Dendritic cell treated with granulocyte-macrophage colony-stimulating factor and Interleukin-4, amounts not matched to agents 40 ng/mL and 50 ng/mL, for 4 days (primary cell): ENCODE results near the gene ZNF688.
"Not testable (repeated sequence)": the region's sequence is repeated elsewhere in the genome, so short reads cannot be mapped to it uniquely, and the experiment has no call there.

Experiments
- H3K27ac Mint-ChIP-seq: one replicate; pipeline ENCODE4 v1.8.0; 2022; ENCODE audit warnings: mild to moderate bottlenecking, mixed read lengths
- H3K27me3 Mint-ChIP-seq: one replicate; pipeline ENCODE4 v1.8.0; 2022; ENCODE audit warnings: mild to moderate bottlenecking, mixed read lengths
- H3K36me3 Mint-ChIP-seq: one replicate; pipeline ENCODE4 v1.8.0; 2022; ENCODE audit warnings: low read depth, mixed read lengths
- H3K4me1 Mint-ChIP-seq: one replicate; pipeline ENCODE4 v1.8.0; 2022; ENCODE audit warnings: low read depth, mixed read lengths
- H3K4me3 Mint-ChIP-seq: one replicate; pipeline ENCODE4 v1.8.0; 2022; ENCODE audit warnings: mild to moderate bottlenecking, moderate library complexity, mixed read lengths
- H3K9me3 Mint-ChIP-seq: one replicate; pipeline ENCODE4 v1.8.0; 2022; ENCODE audit warnings: mixed read lengths
- intact Hi-C: fragments of 100-400 bp; cut with micrococcal nuclease; formaldehyde crosslinking; loops from one replicate; pipeline ENCODE4 v1.15.0; 2022

Gene ZNF688

DNA sequence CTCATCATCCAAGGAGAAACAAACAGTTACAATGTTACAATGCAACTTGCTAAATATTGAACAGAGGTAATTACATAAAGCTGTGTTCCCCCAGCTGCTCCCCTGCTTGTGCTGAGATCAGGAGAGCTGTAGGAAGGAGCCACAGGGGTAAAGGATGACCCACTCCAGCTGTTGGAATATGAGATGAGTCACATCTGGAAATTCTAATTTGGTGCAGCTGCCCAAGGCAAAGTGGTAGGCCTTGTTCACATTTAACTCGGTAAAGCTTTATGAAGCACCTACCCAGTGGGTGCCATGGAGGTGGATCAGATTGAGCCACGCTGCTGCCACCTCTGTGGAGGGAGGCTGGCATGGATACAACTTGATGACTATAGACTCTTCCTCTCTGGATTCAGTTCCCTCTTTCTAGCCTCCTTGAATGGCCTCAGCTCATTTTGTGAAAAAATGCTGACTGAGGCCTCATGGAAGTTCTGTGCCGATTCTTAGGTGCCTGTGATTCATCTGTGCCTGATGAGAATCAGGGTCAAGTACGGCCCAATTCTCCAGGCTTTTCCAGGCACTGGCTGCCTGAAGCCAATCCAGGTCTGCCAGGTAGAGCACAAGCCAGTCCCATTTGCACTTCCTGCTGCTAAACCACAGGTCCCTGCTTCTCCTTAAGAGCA is 31.2 kb upstream of the ZNF688 start:
- H3K9me3 Mint-ChIP-seq = no peaks in the 10 kb centered on the region
- peaks cover 49% of the 10 kb centered on the region for H3K36me3 Mint-ChIP-seq
- intact Hi-C loops = loop anchor here (10.0 kb wide), 1 partner anchor 158 kb away; the partner anchor contains the start of gene SEPHS2
- peaks cover 69% of the 10 kb centered on the region for H3K4me1 Mint-ChIP-seq
- no peaks in the 10 kb centered on the region for H3K27me3 Mint-ChIP-seq
- peak overlapping the region; percentile 80 for H3K27ac Mint-ChIP-seq
- H3K4me3 Mint-ChIP-seq = peak overlapping the region; percentile 6

DNA sequence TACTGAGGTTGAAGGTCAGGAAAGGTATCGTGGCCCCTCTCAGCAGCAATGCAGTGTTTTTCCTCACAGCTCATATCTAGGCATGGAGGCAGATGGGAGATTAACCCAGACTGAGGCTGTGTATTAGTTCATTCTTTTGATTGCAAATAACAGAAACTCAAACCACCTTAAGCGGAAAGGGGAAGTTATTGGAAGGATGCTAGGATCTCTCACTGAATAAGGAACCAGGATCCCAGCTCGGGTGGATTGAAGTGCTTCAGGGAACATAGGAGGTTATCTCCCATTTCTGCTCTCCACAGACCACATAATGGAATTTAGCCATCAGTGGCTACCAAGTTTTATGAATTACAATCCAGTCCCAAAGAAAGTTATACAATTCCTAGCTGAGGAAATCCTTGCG is 30.5 kb upstream of the ZNF688 start:
- H3K4me1 Mint-ChIP-seq = peaks cover 66% of the 10 kb centered on the region
- H3K27ac Mint-ChIP-seq = peak overlapping the region; percentile 80
- peaks cover 42% of the 10 kb centered on the region for H3K36me3 Mint-ChIP-seq
- no peaks in the 10 kb centered on the region for H3K27me3 Mint-ChIP-seq
- intact Hi-C loops = loop anchor here (10.0 kb wide), 1 partner anchor 157 kb away; the partner anchor contains the start of gene SEPHS2
- no peaks in the 10 kb centered on the region for H3K9me3 Mint-ChIP-seq
- peak overlapping the region; percentile 7 for H3K4me3 Mint-ChIP-seq

DNA sequence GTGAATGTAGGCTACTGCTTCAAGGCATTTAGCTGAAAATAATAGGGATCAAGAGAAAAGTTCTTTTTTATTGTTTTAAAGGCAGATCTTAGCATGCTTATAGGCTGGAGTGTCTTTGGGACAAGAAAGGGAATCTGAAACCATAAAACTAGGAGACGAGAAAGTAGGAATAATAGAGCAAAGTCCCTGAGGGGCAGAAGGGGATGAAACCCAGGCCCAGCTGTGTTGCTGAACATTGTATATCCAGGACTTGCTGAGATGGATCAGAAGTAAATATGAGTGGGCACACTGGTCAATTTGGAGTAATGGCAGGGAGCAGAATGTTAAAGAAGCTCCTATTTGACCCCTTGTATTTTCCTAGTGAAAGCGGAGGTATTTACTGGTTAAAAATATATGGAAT is 29.4 kb upstream of the ZNF688 start:
- Mint-ChIP-seq H3K36me3 (peaks cover 32% of the 10 kb centered on the region), H3K27ac (no peak overlapping the region)

DNA sequence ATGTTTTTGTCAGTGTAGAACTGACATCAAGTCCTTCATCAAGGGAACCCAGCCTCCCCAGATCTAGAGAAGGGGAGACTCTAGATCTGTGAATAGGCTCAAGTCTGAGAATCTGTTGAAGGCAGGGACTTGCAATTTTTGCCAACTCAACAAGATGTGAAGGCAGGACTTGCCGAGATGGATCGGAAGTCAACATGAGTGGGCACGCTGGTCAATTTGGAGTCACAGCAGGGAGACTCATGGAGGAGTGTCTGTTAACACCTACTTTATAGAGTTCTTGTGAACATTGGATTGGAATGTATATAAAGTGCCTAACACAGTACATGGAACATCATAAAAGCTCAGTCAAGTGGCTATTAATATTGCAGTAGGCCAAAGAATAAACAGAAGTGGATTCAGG is 28.7 kb upstream of the ZNF688 start:
- intact Hi-C loops = loop anchor here (10.0 kb wide), 1 partner anchor 155 kb away; the partner anchor contains the start of gene SEPHS2
- Mint-ChIP-seq H3K4me3 (no peak overlapping the region), H3K4me1 (peaks cover 51% of the 10 kb centered on the region), H3K9me3 (no peaks in the 10 kb centered on the region), H3K36me3 (peaks cover 24% of the 10 kb centered on the region), H3K27ac (no peak overlapping the region), H3K27me3 (no peaks in the 10 kb centered on the region)

More for the DNA sequence above, 29.4 kb upstream of the ZNF688 start:
- H3K4me1 Mint-ChIP-seq = peaks cover 58% of the 10 kb centered on the region
- H3K9me3 Mint-ChIP-seq = no peaks in the 10 kb centered on the region
- intact Hi-C loops = loop anchor here (10.0 kb wide), 1 partner anchor 156 kb away; the partner anchor contains the start of gene SEPHS2
- no peak overlapping the region for H3K4me3 Mint-ChIP-seq
- H3K27me3 Mint-ChIP-seq = no peaks in the 10 kb centered on the region

DNA sequence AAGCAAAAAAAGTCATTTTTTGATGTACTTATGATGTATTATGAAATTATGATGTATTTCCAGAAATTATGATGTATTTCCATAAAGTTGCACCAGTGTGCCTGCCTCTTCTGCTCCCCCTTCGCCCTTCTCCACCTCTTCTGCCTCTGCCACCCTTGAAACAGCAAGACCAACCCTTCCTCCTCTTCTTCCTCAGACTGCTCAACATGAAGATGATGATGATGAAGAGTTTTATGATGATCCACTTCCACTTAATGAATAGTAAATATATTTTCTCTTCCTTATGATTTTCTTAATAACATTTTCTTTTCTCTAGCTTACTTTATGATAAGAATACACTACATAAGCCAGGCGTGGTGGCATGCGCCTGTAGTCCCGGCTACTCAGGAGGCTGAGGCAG is 21.4 kb upstream of the ZNF688 start:
- no peaks in the 10 kb centered on the region for H3K9me3 Mint-ChIP-seq
- H3K27ac Mint-ChIP-seq = no peak overlapping the region
- H3K36me3 Mint-ChIP-seq = peaks cover 20% of the 10 kb centered on the region
- H3K4me1 Mint-ChIP-seq = no peaks in the 10 kb centered on the region
- H3K27me3 Mint-ChIP-seq = no peaks in the 10 kb centered on the region
- intact Hi-C loops = no loop called here
- no peak overlapping the region for H3K4me3 Mint-ChIP-seq

DNA sequence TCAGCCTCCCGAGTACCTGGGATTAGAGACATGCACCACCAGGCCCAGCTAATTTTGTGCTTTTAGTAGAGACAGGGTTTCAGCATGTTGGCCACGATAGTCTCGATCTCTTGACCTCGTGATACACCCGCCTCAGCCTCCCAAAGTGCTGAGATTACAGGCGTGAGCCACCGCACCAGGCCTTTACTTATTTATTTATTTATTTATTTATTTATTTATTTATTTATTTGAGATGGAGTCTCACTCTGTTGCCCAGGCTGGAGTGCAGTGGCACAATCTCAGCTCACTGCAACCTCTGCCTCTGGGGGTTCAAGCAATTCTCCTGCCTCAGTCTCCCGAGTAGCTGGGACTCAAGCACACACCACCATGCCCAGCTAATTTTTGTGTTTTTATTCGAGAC is 19.4 kb upstream of the ZNF688 start:
- H3K27me3 Mint-ChIP-seq, H3K4me1 Mint-ChIP-seq, H3K9me3 Mint-ChIP-seq, H3K4me3 Mint-ChIP-seq, intact Hi-C loops, H3K27ac Mint-ChIP-seq: not testable (repeated sequence)
- H3K36me3 Mint-ChIP-seq = peaks cover 20% of the 10 kb centered on the region

DNA sequence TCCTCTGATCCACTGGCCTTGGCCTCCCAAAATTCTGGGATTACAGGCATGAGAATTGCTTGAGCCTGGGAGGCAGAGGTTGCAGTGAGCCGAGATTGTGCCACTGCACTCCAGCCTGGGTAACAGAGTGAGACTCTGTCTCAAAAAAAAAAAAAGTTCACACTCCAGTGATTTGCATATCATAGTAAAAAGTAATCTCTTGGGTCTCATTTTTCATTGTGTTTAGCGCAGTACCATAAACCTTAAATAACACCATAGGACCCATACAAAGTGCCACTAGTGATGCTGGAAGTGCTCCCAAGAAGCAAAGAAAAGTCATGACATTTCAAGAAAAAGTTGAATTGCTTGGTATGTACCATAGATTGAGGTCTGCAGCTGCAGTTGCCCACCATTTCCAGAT is 18.1 kb upstream of the ZNF688 start:
- H3K27ac Mint-ChIP-seq, intact Hi-C loops, H3K27me3 Mint-ChIP-seq: not testable (repeated sequence)

DNA sequence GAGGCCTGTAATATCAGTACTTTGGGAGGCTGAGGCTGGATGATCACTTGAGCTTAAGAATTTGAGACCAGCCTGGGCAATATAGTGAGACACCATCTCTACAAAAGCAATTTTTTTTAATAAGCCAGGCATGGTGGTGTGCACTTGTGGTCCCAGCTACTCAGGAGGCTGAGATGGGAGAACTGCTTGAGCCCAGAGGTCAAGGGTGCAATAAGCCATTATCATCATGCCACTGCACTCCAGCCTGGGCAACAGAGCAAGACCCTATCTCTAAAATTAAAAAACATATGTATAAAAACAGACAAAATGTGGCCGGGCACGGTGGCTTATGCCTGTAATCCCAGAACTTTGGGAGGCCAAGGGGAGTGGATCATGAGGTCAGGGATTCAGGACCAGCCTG is 17.1 kb upstream of the ZNF688 start:
- Mint-ChIP-seq H3K36me3 (peaks cover 18% of the 10 kb centered on the region), H3K4me3 (no peak overlapping the region), H3K27ac (no peak overlapping the region), H3K27me3 (no peaks in the 10 kb centered on the region), H3K9me3 (no peaks in the 10 kb centered on the region), H3K4me1 (peaks cover 12% of the 10 kb centered on the region)
- intact Hi-C loops = no loop called here

More for the DNA sequence above, 18.1 kb upstream of the ZNF688 start:
- Mint-ChIP-seq H3K4me1 (peaks cover 12% of the 10 kb centered on the region), H3K36me3 (peaks cover 20% of the 10 kb centered on the region)
- not testable (repeated sequence) for H3K4me3 Mint-ChIP-seq, H3K9me3 Mint-ChIP-seq

DNA sequence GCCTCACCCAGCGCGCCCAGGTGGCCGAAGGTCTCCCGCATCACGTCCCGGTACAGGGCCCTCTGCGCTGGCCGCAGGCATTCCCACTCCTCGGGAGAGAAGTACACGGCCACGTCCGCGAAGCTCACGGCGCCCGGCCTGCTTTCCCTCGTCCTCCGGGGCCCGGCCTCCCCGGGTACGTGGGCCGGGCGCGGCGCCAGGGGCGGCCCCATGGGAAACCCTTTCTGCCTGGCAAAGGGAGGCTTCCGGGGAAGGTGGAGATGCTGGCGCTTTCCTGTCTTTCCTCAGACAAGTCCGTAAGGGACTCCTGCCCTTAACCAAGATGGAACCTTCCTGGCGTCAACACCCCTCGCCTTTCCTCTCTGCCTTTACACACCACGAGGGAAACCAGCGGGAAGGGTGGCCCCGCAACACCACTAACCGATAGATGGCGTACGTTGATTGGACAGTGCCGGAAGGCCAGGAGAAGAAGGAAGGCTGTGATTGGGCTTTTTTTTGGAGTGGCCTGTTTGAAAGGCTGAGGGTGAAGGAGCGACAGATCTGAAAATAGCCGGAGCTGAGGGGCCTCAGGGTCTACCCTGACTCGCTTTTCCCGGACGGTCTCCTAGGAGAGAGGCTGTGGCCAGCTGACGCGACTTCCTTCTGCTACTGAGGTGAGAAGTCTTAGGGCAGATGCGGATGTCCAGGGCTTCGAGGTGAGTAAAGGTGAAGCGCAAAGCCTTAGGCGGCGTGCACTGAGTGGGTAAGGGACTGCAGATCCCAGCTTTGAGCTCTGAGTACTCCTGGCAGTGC is 14.1 kb upstream of the ZNF688 start, which contains the start of gene ZNF785:
Gene ZNF785, minus strand, starts transcription at position 298 of the 792 bp plus-strand sequence. Its CDS starts 86 bp downstream, at position 212.
- Mint-ChIP-seq H3K9me3 (no peaks in the 10 kb centered on the region), H3K27ac (peak within 1 kb of the TSS; percentile 85), H3K4me1 (peaks cover 32% of the 10 kb centered on the region), H3K36me3 (peaks cover 41% of the 10 kb centered on the region), H3K27me3 (no peaks in the 10 kb centered on the region), H3K4me3 (peak within 1 kb of the TSS; percentile 92)
- intact Hi-C loops = loop anchor here (1.0 kb wide), 2 partner anchors 13 to 59 kb away; partner anchors contain the start of gene ZNF768

DNA sequence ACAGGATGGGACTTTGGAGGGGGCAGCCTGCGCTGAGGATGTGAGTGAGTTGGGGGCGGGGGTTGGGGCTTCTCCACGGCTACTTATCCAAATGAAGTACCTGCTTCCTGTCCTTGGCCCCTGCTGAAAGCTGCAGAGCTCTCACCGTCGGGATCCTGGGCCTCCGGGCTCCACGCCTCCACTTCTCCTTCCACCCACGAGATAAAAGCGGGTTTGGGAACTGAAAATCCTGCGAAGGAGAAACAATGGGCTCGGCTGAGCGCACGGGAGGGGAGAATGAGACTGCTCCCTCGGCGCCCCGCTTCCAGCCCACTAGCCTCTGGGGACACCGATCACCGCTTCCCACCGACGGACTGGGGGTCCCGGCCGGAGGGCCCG is 13.5 kb upstream of the ZNF688 start:
- Mint-ChIP-seq H3K36me3 (peaks cover 43% of the 10 kb centered on the region), H3K27me3 (no peaks in the 10 kb centered on the region), H3K9me3 (no peaks in the 10 kb centered on the region), H3K4me3 (peak overlapping the region; percentile 92), H3K4me1 (peaks cover 32% of the 10 kb centered on the region), H3K27ac (peak overlapping the region; percentile 85)
- intact Hi-C loops = loop anchor here (1.0 kb wide), 2 partner anchors 13 to 59 kb away; partner anchors contain the start of gene ZNF768

DNA sequence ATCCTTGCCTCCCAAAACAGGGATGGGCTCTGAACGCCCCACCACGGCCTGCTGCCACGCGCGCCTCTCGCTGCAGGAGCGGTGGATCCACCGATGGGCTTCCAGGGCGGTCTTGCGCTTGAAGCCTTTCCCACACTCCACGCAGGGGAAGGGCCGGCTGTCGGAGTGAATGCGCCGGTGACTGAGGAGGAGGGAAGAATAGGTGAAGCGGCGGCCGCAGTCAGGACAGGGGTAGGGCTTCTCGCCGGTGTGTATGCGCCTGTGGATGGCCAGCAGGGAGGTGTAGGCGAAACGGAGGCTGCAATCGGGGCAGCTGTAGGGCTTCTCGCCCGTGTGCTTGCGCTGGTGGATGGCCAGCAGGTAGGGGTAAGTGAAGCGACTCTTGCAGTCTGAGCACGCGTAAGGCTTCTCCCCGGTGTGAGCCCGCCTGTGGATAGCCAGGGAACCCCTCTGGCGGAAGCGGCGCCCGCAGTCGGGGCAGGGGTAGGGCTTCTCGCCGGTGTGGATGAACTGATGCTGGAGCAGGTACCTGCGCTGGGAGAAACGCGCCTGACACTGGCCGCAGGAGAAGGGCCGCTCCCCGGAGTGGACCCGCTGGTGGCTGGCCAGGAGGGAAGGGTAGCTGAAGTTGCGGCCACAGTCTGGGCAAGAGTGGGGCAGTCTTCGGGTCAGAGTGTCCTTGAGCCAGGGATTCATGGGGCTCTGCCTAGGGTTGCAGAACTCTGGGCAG is 11.3 kb upstream of the ZNF688 start:
- H3K27me3 Mint-ChIP-seq = no peaks in the 10 kb centered on the region
- H3K9me3 Mint-ChIP-seq = no peaks in the 10 kb centered on the region
- H3K4me3 Mint-ChIP-seq = no peak overlapping the region
- H3K27ac Mint-ChIP-seq = peak overlapping the region; percentile 20
- H3K4me1 Mint-ChIP-seq = peaks cover 32% of the 10 kb centered on the region
- H3K36me3 Mint-ChIP-seq = peaks cover 58% of the 10 kb centered on the region
- intact Hi-C loops = no loop called here

DNA sequence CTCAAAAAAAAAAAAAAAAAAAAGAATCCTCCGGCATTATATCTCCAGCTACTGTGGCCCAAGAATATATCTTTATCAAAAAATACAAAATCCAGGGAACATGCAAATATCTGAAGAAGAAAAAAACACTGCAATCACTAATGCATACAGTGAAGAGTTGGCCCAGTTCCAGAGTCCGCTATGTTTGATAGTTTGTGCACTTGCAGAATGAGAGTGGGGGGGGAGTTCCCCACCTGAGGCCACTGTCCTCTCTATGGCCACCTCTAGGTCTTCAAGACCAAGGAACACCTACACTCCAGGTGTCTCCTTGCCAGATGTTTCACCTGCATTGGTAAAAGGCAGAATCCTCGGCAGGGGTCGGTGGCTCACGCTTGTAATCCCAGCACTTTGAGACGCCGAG is 9.9 kb upstream of the ZNF688 start:
- intact Hi-C loops = no loop called here
- H3K4me1 Mint-ChIP-seq = peaks cover 38% of the 10 kb centered on the region
- H3K36me3 Mint-ChIP-seq = peaks cover 63% of the 10 kb centered on the region
- no peaks in the 10 kb centered on the region for H3K27me3 Mint-ChIP-seq
- H3K9me3 Mint-ChIP-seq = no peaks in the 10 kb centered on the region
- H3K4me3 Mint-ChIP-seq = no peak overlapping the region
- H3K27ac Mint-ChIP-seq = no peak overlapping the region

DNA sequence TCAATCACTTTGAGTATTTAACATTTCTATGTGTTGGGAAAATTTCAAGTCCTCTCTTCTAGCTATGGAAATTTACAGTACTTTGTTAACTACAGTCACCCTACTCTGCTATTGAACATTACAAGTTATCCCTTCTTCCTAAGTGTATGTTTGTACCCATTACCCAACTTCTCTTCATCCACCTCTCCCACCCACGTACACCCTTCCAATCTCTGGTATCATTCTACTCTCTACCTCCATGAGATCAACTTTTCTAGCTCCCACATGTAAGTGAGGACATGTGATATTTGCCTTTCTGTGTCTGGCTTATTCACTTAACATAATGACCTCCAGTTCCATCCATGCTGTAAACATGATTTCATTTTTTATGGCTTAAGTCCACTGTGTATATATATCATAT is 3.2 kb upstream of the ZNF688 start:
- Mint-ChIP-seq H3K4me1 (peaks cover 50% of the 10 kb centered on the region), H3K4me3 (no peak overlapping the region), H3K36me3 (peaks cover 24% of the 10 kb centered on the region), H3K27ac (no peak overlapping the region), H3K27me3 (no peaks in the 10 kb centered on the region), H3K9me3 (no peaks in the 10 kb centered on the region)
- intact Hi-C loops = loop anchor here (5.0 kb wide), 1 partner anchor 47 kb away; the partner anchor contains the start of gene ZNF768
